ENCODE data around the gene FAM184A.
"Not testable (repeated sequence)": the region's sequence is repeated elsewhere in the genome, so short reads cannot be mapped to it uniquely, and the experiment has no call there.

FAM184A gene

DNA sequence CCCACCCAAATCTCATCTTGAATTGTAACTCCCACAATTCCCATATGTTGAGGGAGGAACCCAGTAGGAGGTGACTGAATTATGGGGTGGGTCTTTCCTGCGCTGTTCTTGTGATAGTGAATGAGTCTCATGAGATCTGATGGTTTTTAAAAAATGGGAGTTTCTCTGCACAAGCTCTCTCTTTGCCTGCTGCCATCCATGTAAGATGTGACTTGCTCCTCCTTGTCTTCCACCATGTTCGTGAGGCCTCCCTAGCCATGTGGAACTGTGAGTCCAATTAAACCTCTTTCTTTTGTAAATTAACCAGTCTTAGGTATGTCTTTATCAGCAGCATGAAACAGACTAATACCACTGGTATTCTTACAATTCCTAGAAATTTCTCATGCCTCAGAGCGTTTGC lies 69.2 kb downstream of the FAM184A start:
- not testable (repeated sequence) for DNase-seq

DNA sequence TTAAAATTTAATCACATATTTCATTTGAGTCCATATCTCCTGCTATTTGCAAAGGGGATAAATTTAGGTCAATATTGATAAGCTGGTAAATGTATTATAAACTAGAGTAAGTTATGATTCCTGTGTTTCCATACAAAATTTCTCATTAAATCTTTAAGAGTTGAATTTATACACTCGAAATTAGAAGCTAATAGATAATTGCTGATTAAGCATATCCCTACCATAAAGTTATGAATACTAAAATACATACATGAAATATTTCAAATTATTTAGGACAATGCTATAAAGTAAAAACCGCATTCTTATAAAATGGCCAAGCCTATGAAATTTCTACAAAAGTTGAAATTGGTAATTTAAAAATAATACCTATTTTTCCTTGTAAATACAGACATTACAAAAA lies 71.5 kb downstream of the FAM184A start:
- no peak for DNase-seq

- no peak for DNase-seq
Measured at GRCh38 chr6:119002069-119002468, 76.4 kb downstream of the FAM184A start.

DNA sequence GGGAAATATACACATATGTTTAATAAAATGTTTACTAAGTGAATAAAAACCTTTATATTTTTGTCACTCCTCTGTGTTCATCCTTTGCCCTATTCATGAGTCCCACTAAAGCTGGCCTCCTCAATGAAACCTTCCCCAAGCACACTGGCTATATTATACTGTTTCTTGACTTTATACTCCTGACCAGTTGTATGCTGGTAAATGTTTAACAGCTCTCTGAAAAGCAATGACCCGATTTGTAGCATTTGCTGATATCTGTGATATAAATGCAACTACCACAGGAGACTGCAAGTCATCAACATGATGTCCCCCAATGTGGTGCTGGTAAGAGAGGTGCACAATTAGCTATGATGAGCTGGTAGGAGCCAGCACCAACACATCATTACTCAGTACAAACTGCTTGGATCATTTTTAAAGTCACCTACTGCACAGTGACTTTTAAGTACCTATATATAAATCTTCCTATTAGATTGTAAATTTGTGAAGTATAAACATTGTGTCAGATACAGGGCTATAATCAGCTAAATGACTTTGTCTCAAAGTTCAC lies 78.9 kb downstream of the FAM184A start:
- DNase-seq: no peak

GRCh38 chr6:118997426-118997825 lies 81.0 kb downstream of the FAM184A start:
- DNase-seq: not testable (repeated sequence)

DNA sequence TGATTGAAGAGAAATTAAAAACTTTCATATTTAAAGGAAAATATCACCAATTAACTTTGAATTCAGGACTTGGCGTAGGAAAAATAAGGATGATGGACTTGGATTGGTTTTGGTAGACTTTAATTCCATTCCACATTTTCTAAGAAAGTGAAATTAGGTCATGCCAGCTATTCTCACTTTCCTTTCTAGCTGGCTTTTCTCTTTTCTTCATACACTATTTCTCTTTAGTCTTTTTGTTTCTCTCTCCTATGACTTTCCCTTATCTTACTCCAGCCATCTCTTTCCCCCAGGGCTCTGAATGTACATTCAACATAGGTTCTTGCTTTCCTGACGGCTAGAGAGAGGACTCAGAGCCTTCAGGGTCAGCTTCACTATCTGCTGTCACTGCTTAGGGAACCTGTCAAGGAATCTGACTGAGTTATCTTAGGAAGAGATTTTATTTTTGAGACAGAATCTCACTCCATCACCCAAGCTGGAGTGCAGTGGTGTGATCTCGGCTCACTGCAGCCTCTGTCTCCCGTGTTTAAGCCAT lies 82.1 kb downstream of the FAM184A start:
- DNase-seq: no peak

DNA sequence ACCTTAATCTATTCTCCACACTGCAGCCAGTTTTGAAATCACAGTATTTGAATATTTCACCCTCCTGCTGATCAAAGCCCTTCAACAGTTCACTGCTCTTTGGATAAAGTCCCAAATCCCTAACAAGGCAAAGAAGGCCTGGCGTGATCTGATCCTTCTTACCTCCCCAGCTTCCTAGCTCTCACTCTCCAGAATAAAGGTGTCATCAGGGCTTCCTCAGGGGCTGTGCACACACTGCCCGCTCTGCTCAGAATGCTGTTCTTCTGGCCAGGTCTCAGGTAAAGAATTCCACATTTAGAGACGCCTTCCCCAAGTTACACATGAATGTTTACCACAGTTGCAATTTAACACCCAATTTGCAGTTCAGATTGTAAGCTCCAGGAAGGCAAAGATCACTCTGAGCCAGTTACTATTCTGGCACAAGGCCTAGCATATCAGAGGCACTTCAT lies 84.6 kb downstream of the FAM184A start:
- DNase-seq: no peak

- DNase-seq: no peak
Measured at GRCh38 chr6:118993358-118993757, 85.1 kb downstream of the FAM184A start.

GRCh38 chr6:118992186-118992795 lies 86.2 kb downstream of the FAM184A start:
- no peak for DNase-seq

DNA sequence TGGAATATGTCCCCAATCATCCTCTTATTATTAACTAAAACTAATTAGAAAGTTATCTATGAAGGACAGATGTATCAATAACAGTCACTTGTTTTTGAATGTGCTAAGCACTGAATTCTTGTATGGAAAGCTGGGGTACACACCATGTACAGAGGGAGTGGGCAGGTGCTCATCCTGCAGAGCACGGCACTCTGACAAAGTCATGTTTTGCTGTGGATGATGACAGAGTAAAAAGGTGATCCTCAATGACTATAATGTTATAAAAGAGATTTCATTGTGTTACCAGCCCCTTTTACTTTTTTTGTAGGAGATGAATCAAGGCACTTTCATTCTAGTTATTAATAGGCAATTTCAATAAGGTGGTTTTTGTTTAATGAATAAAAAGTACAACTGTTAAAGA lies 92.2 kb downstream of the FAM184A start:
- DNase-seq: no peak

DNA sequence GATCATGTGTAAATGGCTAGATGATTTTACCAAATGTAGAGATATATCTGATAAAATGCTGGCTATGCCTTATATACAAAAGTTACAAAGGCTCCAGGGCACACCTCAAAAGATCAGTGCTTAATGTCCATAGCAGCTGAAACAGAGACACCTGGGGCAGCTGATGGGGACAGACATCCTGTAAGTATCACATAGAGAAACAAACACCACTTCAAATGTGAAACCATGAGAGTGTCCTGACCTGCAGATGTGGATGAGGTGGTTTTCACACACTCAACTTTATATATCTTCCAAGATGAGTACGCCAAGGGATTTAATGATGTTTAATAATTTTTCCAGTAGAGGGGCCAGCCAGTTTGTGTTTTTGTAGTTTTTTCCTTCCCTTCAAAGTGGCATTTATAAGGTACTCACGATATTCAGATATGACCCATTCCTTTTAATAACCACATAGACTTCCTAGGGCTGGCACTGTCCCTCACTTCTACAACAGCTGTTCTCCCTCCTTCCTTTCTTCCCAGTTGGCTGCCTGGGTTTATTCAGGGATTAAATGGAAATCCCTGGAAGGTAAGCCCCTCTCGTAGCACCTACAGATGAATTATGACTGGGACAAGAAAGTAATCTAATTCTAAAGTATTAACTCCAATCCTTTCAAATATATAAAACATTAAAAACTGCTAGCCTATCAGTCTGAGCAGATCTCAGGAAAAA lies 93.2 kb downstream of the FAM184A start:
- DNase-seq: no peak

DNA sequence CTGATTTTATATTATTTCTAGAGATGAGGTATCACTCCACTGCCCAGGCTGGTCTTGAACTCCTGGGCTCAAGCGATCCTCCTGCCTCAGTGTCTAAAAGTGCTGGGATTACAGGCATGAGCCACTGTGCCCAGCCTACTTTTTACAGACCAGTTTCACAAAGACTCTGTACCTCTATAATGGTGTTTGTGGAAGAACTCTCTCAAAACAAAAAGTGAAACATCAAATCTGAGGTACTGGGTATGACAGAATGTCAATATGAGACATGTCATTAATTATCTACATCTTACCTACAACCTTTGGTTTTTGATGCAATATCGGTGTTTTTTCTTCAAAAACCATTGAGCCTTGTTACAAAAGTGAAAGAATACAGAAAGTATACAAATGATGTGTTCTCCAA lies 94.1 kb downstream of the FAM184A start:
- DNase-seq: no peak

- DNase-seq: no peak
Measured at GRCh38 chr6:118982575-118982911, 95.9 kb downstream of the FAM184A start.

- no peak for DNase-seq
Measured at GRCh38 chr6:118981884-118982574, 96.4 kb downstream of the FAM184A start.

- no peak for DNase-seq
Measured at GRCh38 chr6:118980063-118980462, 98.4 kb downstream of the FAM184A start.

DNA sequence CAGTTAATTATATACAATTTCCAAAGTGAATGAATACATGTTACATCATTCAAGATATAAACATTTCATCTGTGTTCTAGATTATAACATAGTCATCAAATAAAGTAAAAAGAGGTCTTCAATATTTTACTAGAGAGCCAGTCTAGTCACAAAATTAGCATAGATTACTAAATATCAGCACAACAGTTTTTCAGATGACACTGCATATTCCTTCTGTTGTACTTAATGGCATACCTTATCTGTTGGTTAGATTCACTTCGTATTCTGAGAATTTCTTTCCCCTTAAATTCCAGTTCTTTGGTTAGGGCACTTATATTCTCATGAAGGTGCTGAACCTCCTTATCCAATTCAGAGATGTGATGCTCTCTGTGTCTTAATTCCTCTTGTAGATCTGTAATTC lies 103.7 kb downstream of the FAM184A start:
- no peak for DNase-seq

- DNase-seq: no peak
Measured at GRCh38 chr6:118971682-118972081, 106.8 kb downstream of the FAM184A start.

GRCh38 chr6:118970866-118971265 lies 107.6 kb downstream of the FAM184A start:
- no peak for DNase-seq

DNA sequence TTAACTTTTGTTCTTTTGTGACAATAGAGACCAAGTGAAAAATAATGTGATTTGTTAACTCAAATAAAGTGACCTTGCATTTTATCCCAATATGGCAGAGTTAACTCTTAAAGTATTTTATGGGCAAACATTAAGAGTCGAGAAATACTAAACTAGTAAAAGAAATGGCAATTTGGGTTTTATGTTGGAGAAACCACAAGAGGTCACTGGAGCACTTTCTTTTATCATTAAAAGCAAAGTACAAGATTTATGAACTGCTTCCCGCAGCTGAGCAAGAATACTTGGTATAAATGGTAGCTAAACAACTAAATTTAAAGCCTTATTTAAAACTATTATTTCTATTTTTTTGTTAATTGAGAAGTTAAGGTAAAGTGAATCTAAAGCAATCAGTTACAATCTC lies 110.0 kb downstream of the FAM184A start:
- no peak for DNase-seq

- DNase-seq: no peak
Measured at GRCh38 chr6:118967239-118967638, 111.2 kb downstream of the FAM184A start.

- DNase-seq: no peak
Measured at GRCh38 chr6:118965843-118966370, 112.6 kb downstream of the FAM184A start.

DNA sequence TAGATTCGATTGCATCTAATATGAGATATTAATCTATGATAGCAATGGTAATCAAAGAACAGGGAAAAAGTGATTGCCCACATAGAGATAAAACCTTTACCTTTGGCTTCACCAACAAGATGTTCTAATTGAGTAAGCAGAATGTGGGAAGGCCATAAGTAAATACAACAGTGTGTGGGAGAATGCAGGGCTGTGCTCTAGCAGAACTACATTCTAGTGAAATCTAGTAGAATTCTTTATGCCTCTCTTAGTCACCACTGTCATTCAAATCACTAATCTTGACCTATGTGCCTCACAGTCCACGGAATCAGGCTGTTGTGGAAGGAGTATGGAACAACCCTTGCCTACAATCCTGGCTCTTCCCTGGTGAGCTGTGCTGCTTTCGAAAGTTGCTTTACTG lies 113.1 kb downstream of the FAM184A start:
- no peak for DNase-seq

DNA sequence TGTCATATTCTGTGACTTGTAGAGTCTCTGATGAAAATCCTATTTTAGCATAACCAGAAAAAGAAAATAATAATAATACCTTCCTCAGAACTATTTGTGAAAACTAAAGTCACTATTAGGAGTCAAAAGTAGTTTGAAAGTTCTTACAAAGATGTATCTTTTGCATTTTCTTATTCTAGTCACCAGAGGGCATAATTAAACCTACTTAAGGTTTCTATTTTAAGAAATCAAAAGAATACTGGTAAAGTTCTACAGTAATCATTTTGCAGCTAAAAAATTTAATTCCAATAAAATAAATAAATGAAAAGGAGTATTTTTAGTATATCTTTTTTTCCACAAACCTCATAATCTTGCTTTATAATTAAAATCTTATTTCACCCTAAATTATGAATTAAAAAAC lies 115.5 kb downstream of the FAM184A start:
- no peak for DNase-seq

GRCh38 chr6:118959903-118960302 lies 118.6 kb downstream of the FAM184A start:
- DNase-seq: no peak

Data from CD4-positive, alpha-beta T cell treated with Interferon gamma for 1 hour (primary cell).